Left lung (tissue), 10 donors: ENCODE data around the gene CTCF. TPM values are rescaled to one million over a fixed set of nuclear protein-coding genes. Genes with fewer than 3 reads are reported as not detected.

Experiments
- ATAC-seq: fragments of 200-7000 bp; cut with Tn5 transposase; one replicate; pipeline ENCODE4 v1.9.1; 2020; ENCODE audit warnings: moderate library complexity
- DNase-seq, 4 donors: peaks; one replicate each; pipeline ENCODE4 v3.0.0-alpha.2; 2013 to 2020
- H3K27ac ChIP-seq, 2 donors: fragments of 200-600 bp; sonication (generic) in 1 of 2; one replicate each; pipeline versions ENCODE4 v1.5.0 to v1.8.0; 2020 to 2021
- H3K27me3 ChIP-seq, 2 donors: fragments of 200-600 bp; sonication (generic) in 1 of 2; one replicate each; pipeline versions ENCODE4 v1.5.0 to v1.8.0; 2020 to 2021
- H3K36me3 ChIP-seq, 2 donors: fragments of 200-600 bp; sonication (generic) in 1 of 2; one replicate each; pipeline versions ENCODE4 v1.5.0 to v1.8.0; 2020 to 2021
- H3K4me1 ChIP-seq, 2 donors: fragments of 200-600 bp; one replicate each; pipeline ENCODE4 v1.8.0; 2021
- H3K4me3 ChIP-seq, 2 donors: fragments of 200-600 bp; sonication (generic) in 1 of 2; one replicate each; pipeline versions ENCODE4 v1.5.0 to v1.8.0; 2020 to 2021; ENCODE audit warnings: mild to moderate bottlenecking in 1 of 2
- H3K9me3 ChIP-seq, 2 donors: fragments of 200-600 bp; sonication (generic) in 1 of 2; one replicate each; pipeline versions ENCODE4 v1.5.0 to v1.8.0; 2020 to 2021
- intact Hi-C, 2 donors: fragments of 100-400 bp; cut with DNase I; formaldehyde crosslinking; loops; one replicate each; pipeline versions ENCODE4 v1.11.2 to v1.14.2; 2022
- polyA plus RNA-seq, 6 donors: library from polyadenylated mRNA; unstranded; fragments of 120-200 nt; gene quantifications; one replicate each; pipeline ENCODE4 v1.2.1, GENCODE V29; 2013; ENCODE audit not compliant: insufficient read length in 6 of 6
- total RNA-seq, 2 donors: library from RNA; stranded (reverse); fragmentation: NEBNext Ultra II Directional; extraction: Animal tissue kit (Norgen Biotek cat#: 25700); gene quantifications; one replicate each; pipeline ENCODE4 v1.2.1, GENCODE V29; 2021
- TF ChIP-seq, protein P1 (sequence below), 2 donors: fragments of 200-600 bp; sonication (generic) in 1 of 2; IDR thresholded peaks; one replicate each; pipeline versions ENCODE4 v1.5.0 to v1.8.0; 2021; ENCODE audit warnings: antibody characterized with exemption in 2 of 2
- donor health status: DM: no; HTN: yes; CAD: no.
- donor health status: DM: no; HTN: no; CAD: no.

Gene CTCF
- total and polyA plus RNA-seq, 8 donors, result 27.8 to 80.2 (median 73.4) TPM

DNA sequence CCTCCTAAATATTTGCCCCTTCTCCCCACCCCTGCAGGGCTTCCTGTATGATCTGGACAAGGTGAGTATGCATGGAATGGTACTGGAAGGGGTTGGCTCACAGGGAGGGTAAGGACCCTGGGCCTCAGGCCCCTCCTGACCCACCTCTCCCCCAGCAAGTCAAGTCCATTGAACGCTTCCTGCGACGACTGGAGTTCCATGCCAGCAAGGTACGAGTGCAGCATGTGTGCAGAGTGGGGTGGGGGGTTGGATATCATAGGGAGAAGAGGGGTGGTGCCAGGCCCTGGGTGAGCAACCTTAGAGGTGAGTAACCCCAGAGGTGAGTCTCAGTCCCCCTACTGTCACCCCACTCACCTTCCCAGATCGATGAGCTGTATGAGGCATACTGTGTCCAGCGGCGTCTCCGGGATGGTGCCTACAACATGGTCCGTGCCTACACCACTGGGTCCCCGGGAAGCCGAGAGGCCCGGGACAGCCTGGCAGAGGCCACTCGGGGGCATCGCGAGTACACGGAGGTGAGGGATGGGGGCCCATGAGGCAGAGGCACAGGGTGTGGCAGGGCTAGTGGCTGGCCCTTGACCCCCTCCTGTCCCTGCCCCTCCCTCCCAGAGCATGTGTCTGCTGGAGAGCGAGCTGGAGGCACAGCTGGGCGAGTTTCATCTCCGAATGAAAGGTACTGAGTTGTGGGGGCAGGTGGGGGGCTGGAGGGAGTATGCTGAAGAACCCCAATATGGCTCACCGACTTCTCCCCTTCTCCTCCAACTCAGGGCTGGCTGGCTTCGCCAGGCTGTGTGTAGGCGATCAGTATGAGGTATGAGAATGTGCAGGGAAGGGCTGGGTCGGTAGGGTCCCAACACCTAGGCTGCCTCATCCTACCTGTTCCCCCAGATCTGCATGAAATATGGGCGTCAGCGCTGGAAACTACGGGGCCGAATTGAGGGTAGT, 22.4 kb upstream of the CTCF start:
- TF ChIP-seq, protein P1, sequence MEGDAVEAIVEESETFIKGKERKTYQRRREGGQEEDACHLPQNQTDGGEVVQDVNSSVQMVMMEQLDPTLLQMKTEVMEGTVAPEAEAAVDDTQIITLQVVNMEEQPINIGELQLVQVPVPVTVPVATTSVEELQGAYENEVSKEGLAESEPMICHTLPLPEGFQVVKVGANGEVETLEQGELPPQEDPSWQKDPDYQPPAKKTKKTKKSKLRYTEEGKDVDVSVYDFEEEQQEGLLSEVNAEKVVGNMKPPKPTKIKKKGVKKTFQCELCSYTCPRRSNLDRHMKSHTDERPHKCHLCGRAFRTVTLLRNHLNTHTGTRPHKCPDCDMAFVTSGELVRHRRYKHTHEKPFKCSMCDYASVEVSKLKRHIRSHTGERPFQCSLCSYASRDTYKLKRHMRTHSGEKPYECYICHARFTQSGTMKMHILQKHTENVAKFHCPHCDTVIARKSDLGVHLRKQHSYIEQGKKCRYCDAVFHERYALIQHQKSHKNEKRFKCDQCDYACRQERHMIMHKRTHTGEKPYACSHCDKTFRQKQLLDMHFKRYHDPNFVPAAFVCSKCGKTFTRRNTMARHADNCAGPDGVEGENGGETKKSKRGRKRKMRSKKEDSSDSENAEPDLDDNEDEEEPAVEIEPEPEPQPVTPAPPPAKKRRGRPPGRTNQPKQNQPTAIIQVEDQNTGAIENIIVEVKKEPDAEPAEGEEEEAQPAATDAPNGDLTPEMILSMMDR (IDR thresholded peaks at IDR 0.05), result no peak
- H3K27me3 ChIP-seq, result peaks cover 0 to 13% of the 10 kb centered on the region in 2 donors
- H3K9me3 ChIP-seq, result no peaks in the 10 kb centered on the region
- ATAC-seq (no peak), DNase-seq (no peak)
- H3K36me3 ChIP-seq, result peaks cover 0 to 65% of the 10 kb centered on the region in 2 donors
- peaks cover 0 to 90% of the 10 kb centered on the region in 2 donors for H3K4me1 ChIP-seq
- H3K27ac ChIP-seq, result peak overlapping the region in 1 of 2 donors; percentile 89
- H3K4me3 ChIP-seq, result peak overlapping the region in 1 of 2 donors; percentile 78
- intact Hi-C loops, result loop anchor here (10.0 kb wide), 2 partner anchors 105 to 115 kb away; partner anchors contain the start of gene CARMIL2 (in 1 of the 2)

DNA sequence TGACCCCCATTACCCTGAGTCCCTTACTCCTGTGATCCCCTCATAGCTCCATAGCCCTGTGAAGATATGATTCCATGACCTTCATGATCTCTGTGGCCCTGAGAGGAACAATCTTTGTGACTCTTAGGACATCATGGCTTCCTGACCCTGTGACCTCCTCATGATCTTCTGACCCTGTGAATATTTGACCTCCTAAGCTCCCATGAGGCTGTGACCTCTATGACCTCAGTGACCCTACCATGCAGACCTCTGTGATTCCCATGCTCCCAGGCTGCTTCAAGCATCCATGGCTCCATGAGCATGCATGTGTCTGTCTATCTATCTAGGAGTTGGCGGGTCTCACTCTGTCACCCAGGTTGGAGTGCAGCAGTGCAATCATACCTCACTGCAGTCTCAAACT, 21.6 kb upstream of the CTCF start:
- Histone ChIP-seq H3K27me3 (peaks cover 0 to 13% of the 10 kb centered on the region in 2 donors), H3K36me3 (peaks cover 0 to 73% of the 10 kb centered on the region in 2 donors), H3K4me3 (no peak overlapping the region), H3K4me1 (peaks cover 0 to 84% of the 10 kb centered on the region in 2 donors), H3K9me3 (no peaks in the 10 kb centered on the region), H3K27ac (no peak overlapping the region)
- intact Hi-C loops, result loop anchor here (10.0 kb wide), 2 partner anchors 104 to 114 kb away; partner anchors contain the start of gene CARMIL2 (in 1 of the 2)
- DNase-seq, result no peak
- ATAC-seq, result no peak
- TF ChIP-seq, protein P1 (IDR thresholded peaks at IDR 0.05), result no peak

DNA sequence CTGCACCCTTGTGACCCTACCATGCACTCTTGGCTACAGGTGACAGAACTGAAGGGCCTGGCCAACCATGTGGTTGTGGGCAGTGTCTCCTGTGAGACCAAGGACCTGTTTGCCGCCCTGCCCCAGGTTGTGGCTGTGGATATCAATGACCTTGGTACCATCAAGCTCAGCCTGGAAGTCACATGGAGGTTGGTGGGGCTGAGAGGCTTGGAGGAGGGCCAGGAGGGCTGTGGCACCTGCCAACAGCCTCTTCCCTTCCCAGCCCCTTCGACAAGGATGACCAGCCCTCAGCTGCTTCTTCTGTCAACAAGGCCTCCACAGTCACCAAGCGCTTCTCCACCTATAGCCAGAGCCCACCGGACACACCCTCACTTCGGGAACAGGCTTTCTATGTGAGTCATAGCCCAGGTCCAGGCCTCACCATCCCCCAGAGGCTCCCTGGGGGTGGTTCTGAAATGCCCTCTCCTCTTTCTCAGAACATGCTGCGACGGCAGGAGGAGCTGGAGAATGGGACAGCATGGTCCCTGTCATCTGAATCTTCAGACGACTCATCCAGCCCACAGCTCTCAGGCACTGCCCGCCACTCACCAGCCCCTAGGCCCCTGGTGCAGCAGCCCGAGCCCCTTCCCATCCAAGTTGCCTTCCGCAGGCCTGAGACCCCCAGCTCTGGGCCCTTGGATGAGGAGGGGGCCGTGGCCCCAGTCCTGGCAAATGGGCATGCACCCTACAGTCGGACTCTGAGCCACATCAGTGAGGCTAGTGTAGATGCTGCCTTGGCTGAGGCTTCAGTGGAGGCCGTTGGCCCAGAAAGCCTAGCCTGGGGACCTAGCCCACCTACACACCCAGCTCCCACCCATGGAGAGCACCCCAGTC, 20.7 kb upstream of the CTCF start:
- no peak for ATAC-seq
- DNase-seq, result no peak
- Histone ChIP-seq H3K27me3 (peaks cover 0 to 13% of the 10 kb centered on the region in 2 donors), H3K4me1 (peaks cover 1 to 83% of the 10 kb centered on the region in 2 donors), H3K36me3 (peaks cover 0 to 82% of the 10 kb centered on the region in 2 donors), H3K9me3 (no peaks in the 10 kb centered on the region), H3K27ac (peak overlapping the region in 1 of 2 donors; percentile 13), H3K4me3 (no peak overlapping the region)
- TF ChIP-seq, protein P1 (IDR thresholded peaks at IDR 0.05), result no peak
- intact Hi-C loops, result loop anchor here (10.0 kb wide), 2 partner anchors 103 to 113 kb away; partner anchors contain the start of gene CARMIL2 (in 1 of the 2)

DNA sequence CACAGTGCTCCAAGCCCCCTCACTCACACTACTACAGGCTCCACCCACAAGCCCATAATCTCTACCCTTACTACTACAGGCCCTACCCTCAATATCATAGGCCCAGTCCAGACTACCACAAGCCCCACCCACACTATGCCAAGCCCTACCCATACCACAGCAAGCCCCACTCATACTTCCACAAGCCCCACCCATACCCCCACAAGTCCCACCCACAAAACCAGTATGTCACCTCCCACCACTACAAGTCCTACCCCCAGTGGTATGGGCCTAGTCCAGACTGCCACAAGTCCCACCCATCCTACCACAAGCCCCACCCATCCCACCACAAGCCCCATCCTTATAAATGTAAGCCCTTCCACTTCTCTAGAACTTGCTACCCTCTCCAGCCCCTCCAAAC, 19.9 kb upstream of the CTCF start:
- H3K27ac ChIP-seq, result no peak overlapping the region
- H3K9me3 ChIP-seq, result no peaks in the 10 kb centered on the region
- intact Hi-C loops, result loop anchor here (10.0 kb wide), 2 partner anchors 102 to 112 kb away; partner anchors contain the start of gene CARMIL2 (in 1 of the 2)
- no peak overlapping the region for H3K4me3 ChIP-seq
- H3K27me3 ChIP-seq, result peaks cover 0 to 9% of the 10 kb centered on the region in 2 donors
- peaks cover 4 to 83% of the 10 kb centered on the region in 2 donors for H3K4me1 ChIP-seq
- TF ChIP-seq, protein P1 (IDR thresholded peaks at IDR 0.05), result no peak
- DNase-seq (no peak), ATAC-seq (no peak)
- H3K36me3 ChIP-seq, result peaks cover 0 to 90% of the 10 kb centered on the region in 2 donors
